ENCODE measurements around the gene PRCD.

- TF ChIP-seq CTCF (IDR thresholded peaks at IDR 0.05) (no peak), POLR2A (IDR thresholded peaks at IDR 0.05) (no peak)
These were observed 14.3 kb downstream of the PRCD start for GRCh38 chr17:76554131-76554530.

All from right lobe of liver (tissue), 4 donors.